H1 (cell line): Measurements from ENCODE around the gene NEK4. TPM values are rescaled to one million over a fixed set of nuclear protein-coding genes. Genes with fewer than 3 reads are reported as not detected.

ENCODE experiments used
- CTCF ChIA-PET: fragments of 300-600 bp; sonication (Branson Sonifier 250); formaldehyde crosslinking; loops from one replicate; lab custom pipeline; 2021; ENCODE audit not compliant: partially characterized antibody; lab: Charles Lee
- POLR2A ChIA-PET: fragments of 300-600 bp; sonication (Branson Sonifier 250); formaldehyde crosslinking; loops from one replicate; lab custom pipeline; 2021; ENCODE audit warnings: inconsistent platforms; ENCODE audit not compliant: partially characterized antibody; lab: Charles Lee
- DNase-seq, 2 experiments: peaks; one replicate each; pipeline versions ENCODE4 v3.0.0 to v3.0.0-alpha.2; 2010 to 2022; ENCODE audit warnings: low spot score in 2 of 2, low read depth in 1 of 2, mixed read lengths in 1 of 2
- FAIRE-seq: peaks from 2 replicates; lab custom pipeline; 2011; peaks lifted over from hg19 to GRCh38; lab: Jason Lieb, UNC
- H2AFZ ChIP-seq: 2 replicates; pipeline ENCODE4 v1.8.1; 2012; ENCODE audit warnings: low read length, inconsistent platforms
- H2AK5ac ChIP-seq: 2 replicates; pipeline ENCODE4 v1.6.1; 2013; ENCODE audit warnings: low read depth, low read length
- H2BK120ac ChIP-seq: replicated peaks from 2 replicates; pipeline ENCODE3; 2013; ENCODE audit warnings: low read depth, low read length, inconsistent platforms
- H2BK12ac ChIP-seq: 2 replicates; pipeline ENCODE4 v1.6.1; 2013; ENCODE audit warnings: low read depth, low read length
- H2BK15ac ChIP-seq: 2 replicates; pipeline ENCODE4 v1.6.1; 2013; ENCODE audit warnings: low read length
- H2BK20ac ChIP-seq: 2 replicates; pipeline ENCODE4 v1.6.1; 2013; ENCODE audit warnings: low read length
- H2BK5ac ChIP-seq: 2 replicates; pipeline ENCODE4 v1.6.1; 2013; ENCODE audit warnings: low read depth, low read length
- H3K14ac ChIP-seq: 2 replicates; pipeline ENCODE4 v1.6.1; 2013; ENCODE audit warnings: inconsistent platforms; ENCODE audit not compliant: insufficient read length
- H3K18ac ChIP-seq: 2 replicates; pipeline ENCODE4 v1.6.1; 2013; ENCODE audit warnings: low read length; ENCODE audit errors: extremely low read depth
- H3K23ac ChIP-seq: 2 replicates; pipeline ENCODE4 v1.6.1; 2013; ENCODE audit warnings: inconsistent platforms; ENCODE audit not compliant: insufficient read length
- H3K23me2 ChIP-seq: 2 replicates; pipeline ENCODE4 v1.6.1; 2013; ENCODE audit warnings: low read depth, low read length
- H3K27ac ChIP-seq: 2 replicates; pipeline ENCODE4 v1.6.1; 2011; ENCODE audit warnings: low read depth, low read length, inconsistent platforms
- H3K27me3 ChIP-seq, 4 experiments: replicated peaks in 1 of 4; 1 replicate in 1 of 4; 2 replicates in 3 of 4; pipeline versions ENCODE4 v1.6.1 to v1.8.1; 2011 to 2013; ENCODE audit warnings: low read length in 3 of 4, mild to moderate bottlenecking in 3 of 4, inconsistent platforms in 2 of 4, mixed read lengths in 2 of 4, moderate library complexity in 1 of 4; ENCODE audit not compliant: control insufficient read depth in 3 of 4, insufficient read depth in 3 of 4; ENCODE audit errors: extremely low read depth in 1 of 4
- H3K36me3 ChIP-seq, 4 experiments: 2 replicates each; pipeline versions ENCODE4 v1.6.1 to v1.8.1; 2011 to 2013; ENCODE audit warnings: mild to moderate bottlenecking in 4 of 4, low read length in 3 of 4, moderate library complexity in 2 of 4, control low read depth in 1 of 4, inconsistent platforms in 1 of 4; ENCODE audit not compliant: insufficient read depth in 4 of 4, control insufficient read depth in 2 of 4
- H3K4ac ChIP-seq: replicated peaks from 2 replicates; pipeline ENCODE3; 2013; ENCODE audit warnings: low read length, low read depth, mixed read lengths, inconsistent platforms; ENCODE audit not compliant: insufficient read length
- H3K4me1 ChIP-seq, 4 experiments: replicated peaks in 1 of 4; 1 replicate in 1 of 4; 2 replicates in 3 of 4; pipeline versions ENCODE4 v1.6.1 to v1.8.1; 2011 to 2013; ENCODE audit warnings: low read length in 3 of 4, inconsistent platforms in 2 of 4, mixed read lengths in 1 of 4; ENCODE audit not compliant: insufficient read depth in 4 of 4, control insufficient read depth in 3 of 4
- H3K4me2 ChIP-seq, 2 experiments: 2 replicates each; pipeline versions ENCODE4 v1.6.1 to v1.8.1; 2011 to 2013; ENCODE audit warnings: low read depth in 2 of 2, low read length in 2 of 2, control low read depth in 1 of 2, inconsistent platforms in 1 of 2, mild to moderate bottlenecking in 1 of 2; ENCODE audit not compliant: insufficient read depth in 1 of 2
- H3K4me3 ChIP-seq, 4 experiments: fragments of 200-600, 300-600 bp in 1 of 4; sonication (generic), shearing (Covaris generic), sonication (Bioruptor Twin) in 1 of 4; 2 replicates each; pipeline versions ENCODE4 v1.5.1 to v1.8.1; 2011 to 2016; ENCODE audit warnings: low read length in 4 of 4, low read depth in 3 of 4, control low read depth in 2 of 4, inconsistent platforms in 2 of 4, mild to moderate bottlenecking in 2 of 4, mixed read lengths in 1 of 4, moderate library complexity in 1 of 4; ENCODE audit not compliant: insufficient read depth in 2 of 4; ENCODE audit errors: extremely low read depth in 1 of 4
- H3K56ac ChIP-seq: replicated peaks from 2 replicates; pipeline ENCODE3; 2013; ENCODE audit warnings: low read depth, mild to moderate bottlenecking, mixed read lengths, low read length, inconsistent platforms; ENCODE audit not compliant: insufficient read length
- H3K79me1 ChIP-seq: 2 replicates; pipeline ENCODE4 v1.6.1; 2013; ENCODE audit warnings: low read depth, low read length, control low read depth
- H3K79me2 ChIP-seq, 2 experiments: 2 replicates each; pipeline versions ENCODE4 v1.6.1 to v1.8.1; 2012 to 2013; ENCODE audit warnings: low read length in 2 of 2, mild to moderate bottlenecking in 2 of 2, inconsistent platforms in 1 of 2; ENCODE audit not compliant: insufficient read depth in 2 of 2, control insufficient read depth in 1 of 2
- H3K9ac ChIP-seq, 4 experiments: replicated peaks in 1 of 4; 1 replicate in 1 of 4; 2 replicates in 3 of 4; pipeline versions ENCODE4 v1.6.1 to v1.8.1; 2011 to 2013; ENCODE audit warnings: low read depth in 3 of 4, low read length in 3 of 4, control low read depth in 2 of 4, mild to moderate bottlenecking in 2 of 4, moderate library complexity in 2 of 4, inconsistent platforms in 1 of 4; ENCODE audit errors: extremely low read depth in 1 of 4
- H3K9me3 ChIP-seq, 2 experiments: 2 replicates each; pipeline versions ENCODE4 v1.6.1 to v1.8.1; 2012 to 2013; ENCODE audit warnings: mild to moderate bottlenecking in 2 of 2, moderate library complexity in 2 of 2, control low read depth in 1 of 2, inconsistent platforms in 1 of 2, low read depth in 1 of 2, low read length in 1 of 2, mixed read lengths in 1 of 2; ENCODE audit not compliant: insufficient read depth in 2 of 2
- H4K20me1 ChIP-seq, 2 experiments: replicated peaks in 1 of 2; 2 replicates each; pipeline versions ENCODE3 to v1.8.1; 2011 to 2013; ENCODE audit warnings: inconsistent platforms in 2 of 2, low read length in 2 of 2, mild to moderate bottlenecking in 1 of 2; ENCODE audit not compliant: insufficient read depth in 2 of 2, control insufficient read depth in 1 of 2
- H4K5ac ChIP-seq: 2 replicates; pipeline ENCODE4 v1.6.1; 2013; ENCODE audit warnings: low read length, low read depth, mixed read lengths, inconsistent platforms; ENCODE audit not compliant: insufficient read length
- H4K8ac ChIP-seq: 2 replicates; pipeline ENCODE4 v1.8.0; 2013; ENCODE audit warnings: mild to moderate bottlenecking, moderate library complexity, low read length, inconsistent platforms; ENCODE audit not compliant: insufficient read depth; ENCODE audit errors: extremely low read depth
- H4K91ac ChIP-seq: replicated peaks from 2 replicates; pipeline ENCODE3; 2013; ENCODE audit warnings: low read length, mixed read lengths, inconsistent platforms; ENCODE audit not compliant: insufficient read length
- EP300 ChIP-seq, 2 experiments: IDR thresholded peaks; 1 replicate in 1 of 2; 2 replicates in 1 of 2; pipeline ENCODE4 v1.6.1; 2011 to 2012; ENCODE audit warnings: low read depth in 2 of 2, low read length in 2 of 2, mild to moderate bottlenecking in 2 of 2, borderline replicate concordance in 1 of 2, inconsistent platforms in 1 of 2, moderate library complexity in 1 of 2
- FOSL1 ChIP-seq: IDR thresholded peaks from 2 replicates; pipeline ENCODE4 v1.6.1; 2011; ENCODE audit warnings: mild to moderate bottlenecking, low read depth, low read length, moderate library complexity; ENCODE audit not compliant: insufficient read depth
- GABPA ChIP-seq: IDR thresholded peaks from 2 replicates; pipeline ENCODE4 v1.6.1; 2011; ENCODE audit warnings: mild to moderate bottlenecking, low read length, moderate library complexity, borderline replicate concordance; ENCODE audit not compliant: insufficient read depth
- HDAC2 ChIP-seq, 2 experiments: fragments of 300-600 bp in 1 of 2; sonication (generic) in 1 of 2; IDR thresholded peaks; 2 replicates each; pipeline ENCODE4 v1.6.1; 2011 to 2012; ENCODE audit warnings: low read depth in 2 of 2, low read length in 2 of 2, mild to moderate bottlenecking in 2 of 2, moderate library complexity in 2 of 2, borderline replicate concordance in 1 of 2, inconsistent platforms in 1 of 2
- JUND ChIP-seq: IDR thresholded peaks from 2 replicates; pipeline ENCODE4 v1.6.1; 2011; ENCODE audit warnings: mild to moderate bottlenecking, improper control_type of control experiment, low read length
- KDM1A ChIP-seq: fragments of 200-600, 300-600 bp; sonication (generic); IDR thresholded peaks from 2 replicates; pipeline ENCODE4 v1.7.1; 2016; ENCODE audit warnings: mild to moderate bottlenecking, low read length, borderline replicate concordance
- KDM4A ChIP-seq: IDR thresholded peaks from one replicate; pipeline ENCODE4 v1.7.1; 2012; ENCODE audit warnings: low read depth, mild to moderate bottlenecking, moderate library complexity, low read length, inconsistent platforms; ENCODE audit not compliant: severe bottlenecking
- POU5F1 ChIP-seq: IDR thresholded peaks from 2 replicates; pipeline ENCODE4 v1.6.1; 2011; ENCODE audit warnings: low read depth, mild to moderate bottlenecking, low read length, moderate library complexity
- RBBP5 ChIP-seq: IDR thresholded peaks from 2 replicates; pipeline ENCODE4 v1.7.1; 2012; ENCODE audit warnings: low read depth, mild to moderate bottlenecking, inconsistent platforms, low read length, moderate library complexity, borderline replicate concordance
- SIN3A ChIP-seq, 2 experiments: IDR thresholded peaks in 1 of 2; conservative IDR thresholded peaks in 1 of 2; 2 replicates each; pipeline ENCODE4 v1.6.1; 2011 to 2012; ENCODE audit warnings: low read length in 2 of 2, improper control_type of control experiment in 1 of 2, low read depth in 1 of 2, mild to moderate bottlenecking in 1 of 2
- SP4 ChIP-seq: IDR thresholded peaks from 2 replicates; pipeline ENCODE4 v1.6.1; 2012; ENCODE audit warnings: low read length, inconsistent platforms
- TAF7 ChIP-seq: optimal IDR thresholded peaks from 2 replicates; pipeline ENCODE3; 2011; ENCODE audit warnings: low read depth, mild to moderate bottlenecking, inconsistent platforms, low read length, moderate library complexity, borderline replicate concordance
- ZNF274 ChIP-seq: IDR thresholded peaks from 2 replicates; pipeline ENCODE4 v1.7.0; 2012; ENCODE audit warnings: low read length, borderline replicate concordance; ENCODE audit errors: extremely low read depth
- WGBS, 2 experiments: shearing (Covaris generic) in 1 of 2; methylation state at CpG; one replicate each; pipeline versions ENCODE4 v1.1.6 to v1.1.7; 2013 to 2015; ENCODE audit warnings: low lambda C conversion rate in 2 of 2, mixed read lengths in 2 of 2, inconsistent platforms in 1 of 2, low coverage in 1 of 2, missing lambda C conversion rate in 1 of 2; ENCODE audit not compliant: insufficient replicate concordance in 2 of 2, insufficient coverage in 1 of 2, insufficient read length in 1 of 2; ENCODE audit errors: extremely low coverage in 1 of 2, missing lambda C conversion rate in 1 of 2; 5-methylcytosine and 5-hydroxymethylcytosine counted together
- polyA plus RNA-seq, 7 experiments: library from polyadenylated mRNA; depleted of rRNA in 3 of 7; stranded (reverse) in 5 of 7; unstranded in 2 of 7; fragments of >200 nt in 5 of 7; fragments of 200-250 nt in 2 of 7; gene quantifications; 1 replicate in 5 of 7; 2 replicates in 1 of 7; 4 replicates in 1 of 7; pipeline versions ENCODE4 v1.2.1 to v1.2.3, GENCODE V29; 2011 to 2013; ENCODE audit warnings: missing spikeins in 2 of 7, mixed read lengths in 2 of 7
- total RNA-seq: library from RNA; stranded (reverse); fragmentation: NEBNext Ultra II Directional; extraction: Animal tissue kit (Norgen Biotek cat#: 25700); gene quantifications from 2 replicates; pipeline ENCODE4 v1.2.1, GENCODE V29; 2021

NEK4 gene
- total and polyA plus RNA-seq, 2 of the 8 experiments (the other 6 are each of a cell fraction or from before 2014, with no cell fraction given): 7.5 to 40.0 TPM

DNA sequence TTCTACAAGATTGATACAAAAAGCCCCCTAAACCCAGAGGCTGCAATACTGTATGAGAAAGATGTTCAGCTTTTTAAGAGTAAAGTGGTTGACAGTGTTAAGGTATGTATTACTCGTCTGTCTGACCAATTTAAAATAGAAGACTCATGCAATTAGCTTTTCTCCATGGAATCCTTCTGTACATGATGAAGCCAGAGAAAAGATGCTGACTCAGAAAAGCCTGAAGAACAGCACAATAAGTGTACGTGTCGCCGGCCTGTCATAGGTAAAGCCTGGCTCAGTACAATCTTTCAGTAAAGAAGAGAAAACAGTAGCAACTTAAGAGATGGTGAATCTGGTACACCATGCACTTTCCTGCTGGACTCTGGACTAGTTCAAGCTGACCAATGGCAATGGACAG, 16.4 kb downstream of the NEK4 start:
- Histone ChIP-seq H4K91ac (no peak overlapping the region), H3K27me3 (no peaks in the 10 kb centered on the region), H4K20me1 (no peaks in the 10 kb centered on the region), H2BK120ac (no peak overlapping the region), H3K36me3 (peaks cover 11 to 45% (median 23%) of the 10 kb centered on the region in 4 experiments), H2BK15ac (no peak overlapping the region), H3K56ac (no peak overlapping the region), H3K23me2 (no peaks in the 10 kb centered on the region), H3K18ac (no peak overlapping the region), H3K79me1 (no peaks in the 10 kb centered on the region; the same call in 1 of the 2 replicates), H3K79me2 (no peaks in the 10 kb centered on the region), H3K4me1 (no peaks in the 10 kb centered on the region), H3K4me3 (no peak overlapping the region), H3K23ac (no peak overlapping the region), H2BK5ac (no peak overlapping the region), H3K4ac (no peak overlapping the region), H4K8ac (no peak overlapping the region), H2AK5ac (no peak overlapping the region), H3K9me3 (no peaks in the 10 kb centered on the region), H3K4me2 (no peak overlapping the region), H2BK12ac (no peak overlapping the region), H3K14ac (no peak overlapping the region), H2AFZ (no peak overlapping the region), H4K5ac (no peak overlapping the region), H2BK20ac (no peak overlapping the region), H3K27ac (no peak overlapping the region), H3K9ac (no peak overlapping the region)
- 92% methylated on average over 4 of the region's 4 CpGs; no CpG with 5 or more reads in 1 of the 2 experiments for WGBS, 2 experiments
- FAIRE-seq (no peak), DNase-seq (no peak)
- ChIA-PET POLR2A (interaction anchor here (2.0 kb wide), 1 partner anchor 9 kb away, joined by 4 read pairs; no protein-coding TSS in a partner anchor), CTCF (interaction anchor here (1.4 to 2.7 kb wide), 4 partner anchors 13 to 66 kb away, joined by 3 to 10 read pairs (median 6); no protein-coding TSS in a partner anchor)
- TF ChIP-seq FOSL1 (no peak), SIN3A (conservative IDR thresholded peaks at IDR 0.05 in 1 of 2, IDR thresholded peaks at IDR 0.05 in 1 of 2; ENCODE audit: low read depth in 1 of 2, low read length in 2 of 2) (no peak), SP4 (no peak), KDM4A (no peak), HDAC2 (IDR thresholded peaks at IDR 0.05; ENCODE audit: borderline replicate concordance in 1 of 2, low read depth in 2 of 2, low read length in 2 of 2) (no peak), JUND (no peak), ZNF274 (no peak), POU5F1 (no peak), KDM1A (no peak), RBBP5 (no peak), EP300 (IDR thresholded peaks at IDR 0.05; ENCODE audit: borderline replicate concordance in 1 of 2, low read depth in 2 of 2, low read length in 2 of 2) (no peak), TAF7 (no peak), GABPA (no peak)
